HG02571 (cell line): ENCODE data around the gene MELTF.
"Not testable (repeated sequence)": the region's sequence is repeated elsewhere in the genome, so short reads cannot be mapped to it uniquely, and the experiment has no call there.

ENCODE experiments used
- ATAC-seq: cut with Tn5 transposase; IDR thresholded peaks from one replicate; pipeline ENCODE4 v1.9.1; 2021; ENCODE audit warnings: mild to moderate bottlenecking, moderate library complexity; ENCODE audit not compliant: unreplicated experiment

Gene MELTF

DNA sequence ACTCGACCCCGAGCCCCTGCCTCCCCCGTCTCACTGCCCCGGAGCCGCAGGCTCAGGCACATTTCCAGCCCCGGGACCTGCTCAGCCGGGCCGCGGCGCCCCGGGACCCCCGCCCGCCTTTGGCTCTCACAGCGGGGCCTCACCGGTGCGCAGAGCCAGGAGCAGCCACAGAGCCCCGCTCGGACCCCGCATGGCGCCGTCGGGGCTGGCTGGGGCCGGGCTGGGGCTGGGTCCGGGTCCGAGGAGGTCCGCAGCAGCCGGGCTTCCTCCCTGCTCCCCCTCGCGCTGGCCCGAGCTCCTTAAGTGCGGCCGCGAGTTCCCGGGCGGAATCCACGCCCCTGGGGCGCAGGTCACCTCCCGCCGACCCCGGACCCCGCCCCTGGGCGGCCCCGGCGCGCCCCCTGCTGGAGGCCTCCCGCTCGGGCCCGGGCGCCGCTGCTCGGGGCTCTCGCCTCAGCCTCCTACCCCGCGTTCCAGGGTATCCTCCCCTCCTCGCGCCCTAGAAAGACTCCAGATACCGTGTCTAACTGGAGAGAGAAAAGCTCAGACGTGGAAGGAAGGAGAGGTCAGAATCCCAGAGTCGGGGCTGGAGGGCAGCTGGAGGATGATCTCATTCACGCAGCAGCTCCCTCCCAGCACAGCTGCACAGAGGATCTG, at the start of gene MELTF:
MELTF (minus strand) TSS at position 307 of the 657 bp plus-strand sequence; CDS start at position 192, 115 bp downstream.
- peak; percentile 71 for ATAC-seq

- no peak for ATAC-seq
Observed at GRCh38 chr3:197076415-197076814, 46.8 kb upstream of the MELTF start.

DNA sequence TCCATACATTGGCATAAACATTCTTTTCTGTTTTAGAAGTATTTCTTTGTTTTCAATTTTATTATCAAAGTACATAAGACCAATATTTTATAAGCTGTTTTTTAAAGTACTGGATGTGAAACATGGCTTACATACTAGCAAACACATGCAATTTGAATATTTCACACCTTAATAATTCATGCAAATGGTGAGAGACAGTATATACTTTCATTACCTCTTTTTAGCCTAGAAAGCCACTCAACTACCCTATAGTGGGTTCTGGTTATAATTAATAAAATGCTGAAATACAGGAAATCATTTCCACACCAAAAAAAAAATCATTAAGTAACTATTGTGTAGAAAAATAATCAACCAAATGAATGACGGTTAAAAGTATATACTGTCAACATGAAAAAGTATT, 38.5 kb upstream of the MELTF start:
- no peak for ATAC-seq

DNA sequence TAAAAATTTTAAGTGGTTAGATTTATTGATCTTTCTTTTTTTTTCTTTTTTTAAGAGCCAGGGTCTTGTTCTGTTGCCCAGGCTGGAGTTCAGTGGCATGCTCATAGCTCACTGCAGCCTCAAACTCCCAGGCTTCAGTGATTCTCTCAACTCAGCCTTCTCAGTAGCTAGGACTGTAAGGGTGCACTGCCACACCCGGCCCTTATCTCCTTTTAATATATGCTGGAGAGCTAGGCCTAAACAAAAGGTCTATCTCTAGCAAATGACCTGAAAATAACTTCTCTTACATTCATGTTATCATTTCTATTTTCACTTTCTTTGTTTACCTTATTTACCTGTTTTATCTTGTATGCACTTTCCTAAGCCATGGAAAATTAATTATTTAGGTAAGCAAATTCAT, 35.2 kb upstream of the MELTF start:
- no peak for ATAC-seq

DNA sequence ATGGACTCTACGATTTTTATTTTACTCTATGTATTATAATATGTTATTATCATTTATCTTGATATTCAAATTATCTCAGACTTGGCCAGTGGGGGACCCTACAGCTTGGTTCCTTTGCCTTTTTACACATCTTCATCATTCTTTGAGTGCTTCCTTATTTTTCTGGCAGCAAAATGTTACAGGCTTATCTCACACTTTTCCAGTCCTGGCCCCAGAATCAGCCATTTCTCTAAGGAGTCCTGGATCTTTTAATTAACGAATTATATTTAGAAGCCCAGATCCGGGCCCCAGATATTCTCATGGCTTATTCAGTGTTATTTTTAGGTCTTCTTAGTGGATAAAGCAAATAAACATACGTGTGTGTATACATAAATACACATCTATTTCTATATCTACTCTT, 32.8 kb upstream of the MELTF start:
- ATAC-seq = no peak

DNA sequence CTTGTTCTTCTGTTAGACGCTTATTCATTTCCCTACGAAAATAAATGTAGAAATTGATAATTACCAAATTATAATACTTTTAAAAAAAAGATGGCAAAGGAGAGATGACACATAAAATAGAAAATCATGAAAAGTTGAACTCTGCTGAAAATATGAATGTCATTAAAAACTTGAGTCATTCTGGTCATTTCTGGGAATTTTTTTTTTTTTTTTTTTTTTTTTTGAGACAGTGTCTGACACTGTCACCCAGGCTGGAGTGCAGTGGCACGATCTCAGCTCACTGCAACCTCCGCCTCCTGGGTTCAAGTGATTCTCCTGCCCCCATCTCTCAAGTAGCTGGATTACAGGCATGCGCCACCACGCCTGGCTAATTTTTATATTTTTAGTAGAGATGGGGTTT, 22.0 kb upstream of the MELTF start:
- not testable (repeated sequence) for ATAC-seq

GRCh38 chr3:197050511-197050910, 20.9 kb upstream of the MELTF start:
- ATAC-seq = peak; percentile 55

DNA sequence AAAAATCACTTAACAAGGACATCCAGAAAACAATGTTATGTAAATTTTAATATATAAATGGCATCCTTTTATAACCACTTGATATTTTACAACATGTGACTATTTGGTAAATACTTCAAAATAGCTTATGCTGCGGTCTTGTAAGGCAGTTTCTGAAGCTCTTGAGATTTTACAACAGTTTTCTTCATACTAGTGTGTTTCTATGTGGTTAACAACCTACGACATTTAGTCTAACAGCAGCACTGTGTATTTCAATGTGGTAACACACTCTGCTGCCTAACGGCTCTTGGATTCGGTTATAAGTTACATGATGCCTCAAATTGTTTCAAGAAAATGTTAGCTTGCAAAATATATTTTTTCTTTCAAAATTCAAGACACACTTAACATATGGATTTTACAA, 12.9 kb upstream of the MELTF start:
- ATAC-seq = no peak

DNA sequence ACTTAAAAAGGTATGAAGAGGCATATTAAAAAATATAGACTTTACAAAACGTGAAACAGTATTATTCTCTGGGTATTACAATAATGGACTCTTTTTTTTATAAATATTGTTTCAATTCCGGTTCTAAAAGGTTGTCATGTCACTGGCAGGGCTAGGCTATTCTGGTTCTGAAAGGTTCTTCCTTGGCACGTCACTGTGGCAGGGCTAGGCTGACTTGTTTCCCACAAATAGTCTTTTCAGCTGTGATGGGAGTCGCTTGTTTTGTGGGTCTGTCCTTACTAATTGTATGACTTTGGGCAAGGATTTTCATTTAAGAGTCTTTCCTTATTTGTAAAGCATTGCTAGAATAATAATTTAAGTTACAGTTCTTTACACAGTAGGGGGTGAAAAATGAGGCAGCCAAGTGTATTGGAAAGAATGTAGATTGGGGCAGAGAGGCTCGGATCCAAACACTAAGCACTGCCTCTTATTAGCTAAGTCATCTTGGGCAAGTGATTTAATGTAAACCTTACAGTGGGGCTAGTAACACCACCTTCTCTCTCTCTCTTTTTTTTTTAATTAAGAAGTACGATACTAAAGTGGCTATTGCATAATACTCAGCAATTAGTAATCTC, 12.4 kb upstream of the MELTF start:
- ATAC-seq = no peak

DNA sequence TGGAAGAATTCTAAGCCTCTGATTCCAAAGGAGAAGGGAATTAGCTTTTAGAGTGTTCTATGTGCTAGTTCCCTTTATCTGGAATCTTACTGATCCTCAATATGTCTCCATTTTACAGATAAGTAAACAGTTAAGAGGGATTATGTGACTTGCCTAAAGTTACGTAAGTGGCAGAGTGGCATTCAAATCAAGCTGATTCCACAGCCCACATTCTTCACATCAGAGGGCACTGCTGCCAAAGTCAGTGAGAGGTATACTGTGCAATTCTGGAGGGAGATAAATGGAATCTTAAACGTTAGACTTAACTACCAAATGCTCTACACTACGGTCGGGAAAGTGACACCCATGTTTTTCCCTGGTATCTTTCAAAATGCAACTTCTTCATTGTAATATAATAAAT, 11.0 kb upstream of the MELTF start:
- ATAC-seq = no peak

DNA sequence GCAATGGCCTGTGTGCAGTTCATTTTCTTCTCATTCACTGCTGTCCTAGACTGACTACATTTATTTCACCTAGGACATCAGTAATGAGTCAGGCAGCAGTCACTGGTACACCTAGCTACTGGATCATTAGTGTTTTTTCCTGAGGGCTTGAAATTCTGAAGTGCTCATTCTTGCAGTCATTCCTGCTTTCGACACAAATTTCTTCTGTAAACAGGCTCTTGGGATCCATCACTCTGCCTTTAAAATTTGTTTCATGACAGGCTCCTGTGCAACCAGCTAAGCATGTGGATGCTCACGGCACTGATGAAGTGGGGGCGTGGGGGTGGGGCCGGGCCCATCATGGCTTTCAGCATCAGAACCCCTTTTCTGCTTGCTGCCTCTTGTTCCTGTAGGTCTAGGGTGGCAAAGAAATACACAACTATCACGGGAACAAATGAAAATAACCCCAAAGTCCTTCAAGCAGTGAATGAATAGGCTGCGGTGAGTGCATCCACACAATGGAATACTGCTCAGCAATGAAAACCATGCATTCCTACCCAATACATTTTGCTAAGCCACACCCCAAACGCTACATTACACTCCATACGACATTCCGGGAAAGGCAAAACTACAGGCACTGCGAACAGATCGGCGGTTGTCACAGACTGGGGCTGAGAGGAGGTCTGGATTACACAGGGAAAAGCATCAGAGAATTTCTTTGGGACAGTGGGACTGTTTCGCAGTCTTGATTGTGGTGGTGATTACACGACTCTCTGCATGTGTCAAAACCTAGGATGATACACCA, 9.3 kb upstream of the MELTF start:
- ATAC-seq = no peak

DNA sequence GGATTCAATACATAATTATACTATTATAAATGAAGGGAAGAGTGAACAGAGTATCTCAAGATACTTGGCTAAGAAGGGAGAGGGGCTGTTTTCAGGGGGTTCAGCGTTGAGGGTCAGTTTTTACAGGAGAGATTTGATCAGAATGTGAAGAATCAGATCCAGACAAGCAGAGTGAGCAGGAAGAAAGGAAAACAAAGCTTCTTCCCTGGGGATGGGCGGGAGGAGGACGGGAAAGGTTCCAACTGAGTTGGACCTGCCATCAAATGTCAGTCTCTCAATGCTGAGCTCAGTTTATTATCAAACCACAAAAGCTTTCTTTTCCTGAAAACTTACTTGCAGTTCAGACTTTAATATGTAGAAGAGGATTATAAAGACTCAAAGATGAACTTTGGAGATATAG, 6.0 kb upstream of the MELTF start:
- no peak for ATAC-seq

- not testable (repeated sequence) for ATAC-seq
Observed at GRCh38 chr3:197034778-197035177, 5.2 kb upstream of the MELTF start.

DNA sequence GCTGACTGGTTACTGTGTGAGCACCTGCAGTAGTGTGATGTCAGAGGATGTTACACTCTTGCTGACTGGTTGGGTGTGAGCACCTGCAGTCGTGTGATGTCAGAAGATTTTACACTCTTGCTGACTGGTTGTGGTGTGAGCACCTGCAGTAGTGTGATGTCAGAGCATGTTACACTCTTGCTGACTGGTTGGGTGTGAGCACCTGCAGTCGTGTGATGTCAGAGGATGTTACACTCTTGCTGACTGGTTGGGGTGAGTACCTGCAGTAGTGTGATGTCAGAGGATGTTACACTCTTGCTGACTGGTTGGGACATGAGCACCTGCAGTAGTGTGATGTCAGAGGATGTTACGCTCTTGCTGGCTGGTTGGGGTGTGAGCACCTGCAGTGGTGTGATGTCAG, 4.1 kb upstream of the MELTF start:
- not testable (repeated sequence) for ATAC-seq

- ATAC-seq = no peak
Observed at GRCh38 chr3:197031315-197032285, 2.0 kb upstream of the MELTF start.

- no peak for ATAC-seq
Observed at GRCh38 chr3:197030379-197031314, 1.0 kb upstream of the MELTF start.

DNA sequence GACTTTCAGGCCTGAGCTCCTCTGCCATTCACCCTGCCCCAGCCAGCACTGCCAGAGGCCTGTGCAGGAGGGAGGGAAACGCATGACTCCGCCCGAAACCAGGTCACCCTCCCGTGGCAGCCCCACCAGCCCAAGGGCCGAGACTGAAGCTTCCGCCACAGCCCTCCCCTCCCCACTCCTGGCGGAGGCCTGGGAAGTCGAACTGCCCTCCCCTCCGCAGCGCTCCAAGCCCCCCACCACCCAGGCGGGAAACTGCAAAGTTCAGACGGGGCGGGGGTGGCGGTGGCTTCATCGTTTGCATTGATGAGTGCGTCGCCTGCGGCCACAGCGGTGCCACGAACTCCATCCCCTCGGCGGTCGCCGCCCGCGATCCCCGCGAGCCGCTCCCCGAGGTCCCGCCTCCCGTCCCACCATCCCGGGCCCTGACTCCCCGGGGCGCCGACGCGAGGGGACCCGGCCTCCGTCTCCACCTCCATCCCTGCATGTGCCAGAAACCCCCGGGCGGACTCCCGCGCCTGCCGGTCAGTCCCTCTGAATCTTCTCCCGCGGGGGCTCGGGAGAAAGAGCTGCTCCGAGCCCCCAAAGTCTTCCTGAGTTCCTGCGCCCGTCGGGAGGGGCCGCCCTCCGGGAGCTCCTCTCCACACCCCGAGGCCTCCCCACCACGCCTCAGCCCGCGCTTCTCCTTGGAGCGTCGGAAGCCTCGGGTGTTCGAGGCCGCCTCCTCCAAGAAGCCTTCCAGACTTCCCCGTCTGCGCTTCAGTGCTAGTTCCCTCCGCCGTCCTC, 698 bp downstream of the MELTF start:
- peak; percentile 11 for ATAC-seq

DNA sequence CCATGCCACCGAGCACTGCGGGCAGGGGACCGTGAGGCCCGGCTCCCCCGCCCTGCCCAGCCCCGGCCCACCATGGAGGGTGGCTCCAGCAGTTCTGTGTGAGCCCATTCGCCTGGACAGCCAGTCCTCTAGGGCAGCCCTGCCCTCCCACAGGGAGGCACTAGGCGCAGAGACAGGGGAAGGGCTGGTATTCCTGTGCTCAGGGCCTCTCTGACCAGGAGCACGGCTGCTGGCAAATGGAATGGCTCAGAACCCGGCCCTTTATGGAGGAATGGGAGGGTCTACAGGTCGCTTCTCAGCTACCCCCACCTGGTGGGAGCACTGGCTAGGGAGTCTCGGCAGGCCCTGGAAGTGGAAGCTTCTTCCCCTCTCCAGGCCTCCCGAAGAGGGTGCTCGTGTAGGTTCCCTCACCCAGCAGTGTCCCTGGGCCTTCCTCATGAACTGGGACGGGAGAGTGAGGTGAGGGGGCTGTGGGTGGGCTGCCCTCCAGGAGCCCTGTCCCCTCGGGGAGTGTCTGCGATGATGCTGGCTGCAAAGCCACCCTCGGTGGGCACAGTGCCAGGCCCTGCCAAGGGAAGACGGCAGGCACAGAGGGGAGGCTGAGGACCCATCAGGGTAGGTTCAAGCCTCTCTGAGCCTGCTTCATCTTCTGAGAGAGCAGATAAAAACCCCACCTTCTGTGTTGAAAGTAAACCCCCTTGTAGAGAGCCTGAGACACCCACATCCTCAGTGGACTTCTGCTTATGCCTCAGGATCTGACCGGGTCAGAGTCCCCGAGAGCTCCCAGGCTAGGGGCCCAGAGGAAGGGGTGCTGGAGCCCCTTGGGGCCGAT, 1.5 kb downstream of the MELTF start:
- ATAC-seq = no peak
